HepG2 (cell line): Measurements from ENCODE around the gene SERINC1. TPM values are rescaled to one million over a fixed set of nuclear protein-coding genes. Genes with fewer than 3 reads are reported as not detected.
A peak's percentile ranks its signal among the peaks of the same experiment; 100 is the strongest.

ENCODE experiments used
- ARNT ChIP-seq: fragments of 450-650 bp; IDR thresholded peaks from 2 replicates; pipeline ENCODE4 v1.6.1; 2017
- ATM ChIP-seq: fragments of 450-650 bp; IDR thresholded peaks from 2 replicates; pipeline ENCODE4 v1.7.1; 2017; ENCODE audit warnings: mild to moderate bottlenecking, borderline replicate concordance
- CBX1 ChIP-seq: IDR thresholded peaks from one replicate; pipeline ENCODE4 v1.6.1; 2016; ENCODE audit warnings: antibody characterized with exemption, low read depth
- CSRNP2 ChIP-seq: sonication (generic); formaldehyde crosslinking; conservative IDR thresholded peaks from 2 replicates; pipeline ENCODE4 v1.8.0; 2022; ENCODE audit warnings: low read depth, missing genetic modification reagents
- EHMT2 ChIP-seq: fragments of 200-600 bp; sonication (generic); IDR thresholded peaks from 2 replicates; pipeline ENCODE4 v1.7.0; 2017; ENCODE audit warnings: antibody characterized with exemption, low read depth, low read length, borderline replicate concordance
- ESRRA ChIP-seq: sonication (generic); formaldehyde crosslinking; IDR thresholded peaks from 2 replicates; pipeline ENCODE4 v1.5.1; 2020; ENCODE audit warnings: mild to moderate bottlenecking, low read depth, missing genetic modification reagents
- FOXJ3 ChIP-seq: sonication (generic); formaldehyde crosslinking; IDR thresholded peaks from 2 replicates; pipeline ENCODE4 v1.4.0; 2020; ENCODE audit warnings: missing genetic modification reagents, mild to moderate bottlenecking, borderline replicate concordance
- FOXK1 ChIP-seq: sonication (generic); formaldehyde crosslinking; IDR thresholded peaks from 2 replicates; pipeline ENCODE4 v1.4.0; 2020; ENCODE audit warnings: low read depth, missing genetic modification reagents, borderline replicate concordance
- HES4 ChIP-seq: sonication (generic); formaldehyde crosslinking; IDR thresholded peaks from 2 replicates; pipeline ENCODE4 v1.9.0; 2021; ENCODE audit warnings: mild to moderate bottlenecking, missing genetic modification reagents, borderline replicate concordance
- MYPOP ChIP-seq: sonication (generic); formaldehyde crosslinking; IDR thresholded peaks from 2 replicates; pipeline ENCODE4 v1.8.1; 2023; ENCODE audit warnings: mild to moderate bottlenecking, moderate library complexity, missing genetic modification reagents
- NRL ChIP-seq: sonication (generic); formaldehyde crosslinking; IDR thresholded peaks from 2 replicates; pipeline ENCODE4 v1.5.0; 2020; ENCODE audit warnings: missing genetic modification reagents, mild to moderate bottlenecking, moderate library complexity, borderline replicate concordance
- PHF21A ChIP-seq: sonication (generic); formaldehyde crosslinking; IDR thresholded peaks from 2 replicates; pipeline ENCODE4 v1.5.0; 2020; ENCODE audit warnings: mild to moderate bottlenecking, missing genetic modification reagents
- SNAI1 ChIP-seq: sonication (generic); formaldehyde crosslinking; IDR thresholded peaks from 2 replicates; pipeline ENCODE4 v1.5.0; 2020; ENCODE audit warnings: mild to moderate bottlenecking, missing genetic modification reagents, borderline replicate concordance
- SNAPC5 ChIP-seq: sonication (generic); formaldehyde crosslinking; IDR thresholded peaks from 2 replicates; pipeline ENCODE4 v1.8.1; 2023; ENCODE audit warnings: mild to moderate bottlenecking, missing genetic modification reagents, borderline replicate concordance
- TBX2 ChIP-seq: sonication (generic); formaldehyde crosslinking; IDR thresholded peaks from 2 replicates; pipeline ENCODE4 v1.5.0; 2020; ENCODE audit warnings: missing genetic modification reagents, mild to moderate bottlenecking, borderline replicate concordance
- ZNF451 ChIP-seq: sonication (generic); formaldehyde crosslinking; IDR thresholded peaks from 2 replicates; pipeline ENCODE4 v1.5.0; 2020; ENCODE audit warnings: mild to moderate bottlenecking, missing genetic modification reagents
- ZSCAN20 ChIP-seq: sonication (generic); formaldehyde crosslinking; IDR thresholded peaks from 2 replicates; pipeline ENCODE4 v1.4.0; 2020; ENCODE audit warnings: missing genetic modification reagents, mild to moderate bottlenecking, borderline replicate concordance
- polyA plus RNA-seq, 8 experiments: library from polyadenylated mRNA; depleted of rRNA in 3 of 8; stranded (reverse) in 7 of 8; unstranded in 1 of 8; fragments of >200 nt; fragmentation: Illumina TruSeq in 4 of 8; extraction: Trizol in 4 of 8; gene quantifications; 2 replicates each; pipeline versions ENCODE4 v1.2.1 to v1.2.3, GENCODE V29; 2011 to 2016; ENCODE audit warnings: low read depth in 4 of 8, missing spikeins in 1 of 8, mixed read lengths in 1 of 8; ENCODE audit not compliant: insufficient read depth in 1 of 8
- total RNA-seq, 5 experiments: library from RNA; depleted of rRNA; stranded (reverse); fragments of >200 nt; fragmentation: Illumina TruSeq; extraction: Trizol; gene quantifications; 2 replicates each; pipeline ENCODE4 v1.2.3, GENCODE V29; 2016; ENCODE audit warnings: low read depth in 1 of 5
- TF ChIP-seq, protein P1 (sequence below): sonication (generic); formaldehyde crosslinking; IDR thresholded peaks from 2 replicates; pipeline ENCODE4 v1.9.0; 2021; ENCODE audit warnings: missing genetic modification reagents, borderline replicate concordance
- TF ChIP-seq, protein P2 (sequence below): IDR thresholded peaks from 2 replicates; pipeline ENCODE4 v1.6.1; 2016; ENCODE audit warnings: missing genetic modification reagents, missing compliant biosample characterization
- TF ChIP-seq, protein P3 (sequence below): sonication (generic); formaldehyde crosslinking; IDR thresholded peaks from 2 replicates; pipeline ENCODE4 v1.4.0; 2020; ENCODE audit warnings: missing genetic modification reagents; ENCODE audit errors: not compliant biosample characterization
- TF ChIP-seq, protein P4 (sequence below): sonication (generic); formaldehyde crosslinking; IDR thresholded peaks from 2 replicates; pipeline ENCODE4 v1.5.1; 2020; ENCODE audit warnings: mild to moderate bottlenecking, missing genetic modification reagents, moderate library complexity
- TF ChIP-seq, protein P5 (sequence below): IDR thresholded peaks from 2 replicates; pipeline ENCODE4 v1.6.1; 2016; ENCODE audit warnings: low read depth, borderline replicate concordance

Gene SERINC1
- total and polyA plus RNA-seq, 2 of the 13 experiments (the other 11 are each of a cell fraction or from before 2014, with no cell fraction given) = 93.5 to 112 TPM

DNA sequence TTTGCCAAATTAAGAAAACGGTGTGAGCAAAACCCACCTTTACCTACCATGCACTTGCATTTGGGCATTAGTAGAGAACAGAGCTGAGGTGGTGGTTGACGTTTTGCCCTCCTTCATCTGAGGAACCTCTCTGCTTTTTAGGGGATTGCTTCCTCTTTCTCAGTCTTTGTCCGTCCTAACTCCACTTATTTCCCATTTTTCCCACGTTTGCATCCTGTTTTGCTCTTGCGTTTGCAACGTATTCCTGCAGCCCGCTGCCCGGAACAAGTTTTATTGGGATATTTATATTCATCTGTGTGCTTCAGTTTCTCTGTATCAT lies 374 bp upstream of the SERINC1 start (continued):
- TF ChIP-seq, protein P1, sequence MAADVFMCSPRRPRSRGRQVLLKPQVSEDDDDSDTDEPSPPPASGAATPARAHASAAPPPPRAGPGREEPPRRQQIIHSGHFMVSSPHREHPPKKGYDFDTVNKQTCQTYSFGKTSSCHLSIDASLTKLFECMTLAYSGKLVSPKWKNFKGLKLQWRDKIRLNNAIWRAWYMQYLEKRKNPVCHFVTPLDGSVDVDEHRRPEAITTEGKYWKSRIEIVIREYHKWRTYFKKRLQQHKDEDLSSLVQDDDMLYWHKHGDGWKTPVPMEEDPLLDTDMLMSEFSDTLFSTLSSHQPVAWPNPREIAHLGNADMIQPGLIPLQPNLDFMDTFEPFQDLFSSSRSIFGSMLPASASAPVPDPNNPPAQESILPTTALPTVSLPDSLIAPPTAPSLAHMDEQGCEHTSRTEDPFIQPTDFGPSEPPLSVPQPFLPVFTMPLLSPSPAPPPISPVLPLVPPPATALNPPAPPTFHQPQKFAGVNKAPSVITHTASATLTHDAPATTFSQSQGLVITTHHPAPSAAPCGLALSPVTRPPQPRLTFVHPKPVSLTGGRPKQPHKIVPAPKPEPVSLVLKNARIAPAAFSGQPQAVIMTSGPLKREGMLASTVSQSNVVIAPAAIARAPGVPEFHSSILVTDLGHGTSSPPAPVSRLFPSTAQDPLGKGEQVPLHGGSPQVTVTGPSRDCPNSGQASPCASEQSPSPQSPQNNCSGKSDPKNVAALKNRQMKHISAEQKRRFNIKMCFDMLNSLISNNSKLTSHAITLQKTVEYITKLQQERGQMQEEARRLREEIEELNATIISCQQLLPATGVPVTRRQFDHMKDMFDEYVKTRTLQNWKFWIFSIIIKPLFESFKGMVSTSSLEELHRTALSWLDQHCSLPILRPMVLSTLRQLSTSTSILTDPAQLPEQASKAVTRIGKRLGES (CRISPR knock-in tag) = no peak
- TF ChIP-seq HES4 (CRISPR knock-in tag) (no peak), SNAI1 (0 out of 2 replicates have a peak, but pooled peaks have one; percentile 21), SNAPC5 (CRISPR knock-in tag) (no peak), CBX1 (no peak), NRL (CRISPR knock-in tag) (no peak), MYPOP (CRISPR knock-in tag) (no peak; the same call in 1 of the 2 replicates), ESRRA (CRISPR knock-in tag) (no peak), FOXJ3 (CRISPR knock-in tag) (no peak), ARNT (no peak), CSRNP2 (CRISPR knock-in tag) (no peak), TBX2 (CRISPR knock-in tag) (no peak), EHMT2 (no peak), ATM (no peak), FOXK1 (no peak), ZNF451 (CRISPR knock-in tag) (peak; percentile 72; the same call in 1 of the 2 replicates), PHF21A (0 out of 2 replicates have a peak, but pooled peaks have one; percentile 55), ZSCAN20 (CRISPR knock-in tag) (no peak)
- TF ChIP-seq, protein P2, sequence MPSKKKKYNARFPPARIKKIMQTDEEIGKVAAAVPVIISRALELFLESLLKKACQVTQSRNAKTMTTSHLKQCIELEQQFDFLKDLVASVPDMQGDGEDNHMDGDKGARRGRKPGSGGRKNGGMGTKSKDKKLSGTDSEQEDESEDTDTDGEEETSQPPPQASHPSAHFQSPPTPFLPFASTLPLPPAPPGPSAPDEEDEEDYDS (CRISPR knock-in tag) = no peak
- TF ChIP-seq, protein P3, sequence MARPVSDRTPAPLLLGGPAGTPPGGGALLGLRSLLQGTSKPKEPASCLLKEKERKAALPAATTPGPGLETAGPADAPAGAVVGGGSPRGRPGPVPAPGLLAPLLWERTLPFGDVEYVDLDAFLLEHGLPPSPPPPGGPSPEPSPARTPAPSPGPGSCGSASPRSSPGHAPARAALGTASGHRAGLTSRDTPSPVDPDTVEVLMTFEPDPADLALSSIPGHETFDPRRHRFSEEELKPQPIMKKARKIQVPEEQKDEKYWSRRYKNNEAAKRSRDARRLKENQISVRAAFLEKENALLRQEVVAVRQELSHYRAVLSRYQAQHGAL (CRISPR knock-in tag) = no peak
- TF ChIP-seq, protein P4, sequence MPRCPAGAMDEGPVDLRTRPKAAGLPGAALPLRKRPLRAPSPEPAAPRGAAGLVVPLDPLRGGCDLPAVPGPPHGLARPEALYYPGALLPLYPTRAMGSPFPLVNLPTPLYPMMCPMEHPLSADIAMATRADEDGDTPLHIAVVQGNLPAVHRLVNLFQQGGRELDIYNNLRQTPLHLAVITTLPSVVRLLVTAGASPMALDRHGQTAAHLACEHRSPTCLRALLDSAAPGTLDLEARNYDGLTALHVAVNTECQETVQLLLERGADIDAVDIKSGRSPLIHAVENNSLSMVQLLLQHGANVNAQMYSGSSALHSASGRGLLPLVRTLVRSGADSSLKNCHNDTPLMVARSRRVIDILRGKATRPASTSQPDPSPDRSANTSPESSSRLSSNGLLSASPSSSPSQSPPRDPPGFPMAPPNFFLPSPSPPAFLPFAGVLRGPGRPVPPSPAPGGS = no peak
- TF ChIP-seq, protein P5, sequence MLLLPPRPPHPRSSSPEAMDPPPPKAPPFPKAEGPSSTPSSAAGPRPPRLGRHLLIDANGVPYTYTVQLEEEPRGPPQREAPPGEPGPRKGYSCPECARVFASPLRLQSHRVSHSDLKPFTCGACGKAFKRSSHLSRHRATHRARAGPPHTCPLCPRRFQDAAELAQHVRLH (CRISPR knock-in tag) = no peak
